Epithelial cell of esophagus (primary cell): ENCODE measurements around the gene NAA80.

ENCODE experiments used
- DNase-seq: peaks from one replicate; pipeline ENCODE4 v3.0.0; 2010; ENCODE audit warnings: low read depth
- H3K4me3 ChIP-seq: 2 replicates; pipeline ENCODE4 v1.5.1; 2011; ENCODE audit warnings: mild to moderate bottlenecking, low read length, control low read depth
- TF ChIP-seq, protein P1 (sequence below): IDR thresholded peaks from 2 replicates; pipeline ENCODE4 v1.5.1; 2011; ENCODE audit warnings: low read depth, mild to moderate bottlenecking, low read length, control low read depth, inconsistent platforms; ENCODE audit not compliant: insufficient read depth; ENCODE audit errors: missing control alignments

Gene NAA80

DNA sequence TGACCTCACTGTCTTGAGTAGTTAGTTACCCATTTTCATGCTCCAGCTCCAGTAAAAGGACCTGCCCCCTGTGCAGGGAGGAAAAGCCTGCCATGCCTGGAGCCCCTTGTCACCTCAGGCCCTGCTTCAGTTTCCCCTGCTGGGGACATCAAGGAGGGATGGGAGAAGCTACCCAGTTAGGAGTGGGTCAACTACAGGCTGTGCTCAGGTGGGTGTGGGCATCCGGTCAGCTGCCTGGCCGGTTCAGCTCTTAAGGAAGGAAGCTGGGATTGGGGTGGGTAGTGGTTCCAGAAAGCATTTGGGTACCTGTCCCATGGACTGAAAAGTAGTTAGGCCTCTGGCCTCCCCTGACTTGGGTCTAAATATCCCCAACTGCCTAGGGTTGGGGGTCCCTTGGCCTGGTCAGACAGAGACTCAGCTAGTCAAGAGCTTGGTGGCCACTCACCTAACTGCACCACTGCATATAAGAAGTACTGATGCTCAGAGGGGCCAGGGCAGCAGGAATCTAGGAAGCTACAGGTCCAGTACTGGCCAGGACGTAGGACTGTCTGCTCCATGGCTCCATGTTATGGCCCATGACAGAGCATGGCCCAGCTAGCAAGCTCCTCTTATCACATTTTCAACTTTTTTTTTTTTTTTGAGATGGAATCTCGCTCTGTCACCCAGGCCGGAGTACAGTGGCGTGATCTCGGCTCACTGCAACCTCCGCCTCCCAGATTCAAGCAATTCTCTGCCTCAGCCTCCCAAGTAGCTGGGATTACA is 19.8 kb downstream of the NAA80 start:
- no peak overlapping the region for H3K4me3 ChIP-seq
- DNase-seq, result no peak
- TF ChIP-seq, protein P1, sequence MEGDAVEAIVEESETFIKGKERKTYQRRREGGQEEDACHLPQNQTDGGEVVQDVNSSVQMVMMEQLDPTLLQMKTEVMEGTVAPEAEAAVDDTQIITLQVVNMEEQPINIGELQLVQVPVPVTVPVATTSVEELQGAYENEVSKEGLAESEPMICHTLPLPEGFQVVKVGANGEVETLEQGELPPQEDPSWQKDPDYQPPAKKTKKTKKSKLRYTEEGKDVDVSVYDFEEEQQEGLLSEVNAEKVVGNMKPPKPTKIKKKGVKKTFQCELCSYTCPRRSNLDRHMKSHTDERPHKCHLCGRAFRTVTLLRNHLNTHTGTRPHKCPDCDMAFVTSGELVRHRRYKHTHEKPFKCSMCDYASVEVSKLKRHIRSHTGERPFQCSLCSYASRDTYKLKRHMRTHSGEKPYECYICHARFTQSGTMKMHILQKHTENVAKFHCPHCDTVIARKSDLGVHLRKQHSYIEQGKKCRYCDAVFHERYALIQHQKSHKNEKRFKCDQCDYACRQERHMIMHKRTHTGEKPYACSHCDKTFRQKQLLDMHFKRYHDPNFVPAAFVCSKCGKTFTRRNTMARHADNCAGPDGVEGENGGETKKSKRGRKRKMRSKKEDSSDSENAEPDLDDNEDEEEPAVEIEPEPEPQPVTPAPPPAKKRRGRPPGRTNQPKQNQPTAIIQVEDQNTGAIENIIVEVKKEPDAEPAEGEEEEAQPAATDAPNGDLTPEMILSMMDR, result no peak

DNA sequence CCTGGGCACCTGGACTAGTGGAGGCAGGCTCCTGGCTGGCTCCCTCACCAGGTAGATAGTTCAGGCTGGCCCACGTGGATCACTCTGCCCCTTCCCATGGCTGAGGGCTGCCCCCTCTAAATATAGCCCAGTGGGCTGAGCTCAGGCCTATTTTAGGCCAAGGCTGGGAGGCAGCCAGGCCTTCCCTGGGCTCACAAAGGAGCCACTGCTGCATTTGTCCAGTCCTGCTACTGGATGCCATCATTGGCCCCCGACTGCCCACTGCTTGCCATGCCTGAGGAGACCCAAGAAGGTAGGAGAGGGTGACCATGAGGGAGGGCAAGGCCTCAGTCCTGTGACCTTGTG is 20.4 kb downstream of the NAA80 start, which contains the start of gene LSMEM2:
Gene LSMEM2 (plus strand): TSS at position 208 of the 345 bp plus-strand sequence. CDS start 27 bp downstream, at position 235.
- no peak for DNase-seq
- H3K4me3 ChIP-seq, result no peak within 1 kb of the TSS
- TF ChIP-seq, protein P1, result no peak

DNA sequence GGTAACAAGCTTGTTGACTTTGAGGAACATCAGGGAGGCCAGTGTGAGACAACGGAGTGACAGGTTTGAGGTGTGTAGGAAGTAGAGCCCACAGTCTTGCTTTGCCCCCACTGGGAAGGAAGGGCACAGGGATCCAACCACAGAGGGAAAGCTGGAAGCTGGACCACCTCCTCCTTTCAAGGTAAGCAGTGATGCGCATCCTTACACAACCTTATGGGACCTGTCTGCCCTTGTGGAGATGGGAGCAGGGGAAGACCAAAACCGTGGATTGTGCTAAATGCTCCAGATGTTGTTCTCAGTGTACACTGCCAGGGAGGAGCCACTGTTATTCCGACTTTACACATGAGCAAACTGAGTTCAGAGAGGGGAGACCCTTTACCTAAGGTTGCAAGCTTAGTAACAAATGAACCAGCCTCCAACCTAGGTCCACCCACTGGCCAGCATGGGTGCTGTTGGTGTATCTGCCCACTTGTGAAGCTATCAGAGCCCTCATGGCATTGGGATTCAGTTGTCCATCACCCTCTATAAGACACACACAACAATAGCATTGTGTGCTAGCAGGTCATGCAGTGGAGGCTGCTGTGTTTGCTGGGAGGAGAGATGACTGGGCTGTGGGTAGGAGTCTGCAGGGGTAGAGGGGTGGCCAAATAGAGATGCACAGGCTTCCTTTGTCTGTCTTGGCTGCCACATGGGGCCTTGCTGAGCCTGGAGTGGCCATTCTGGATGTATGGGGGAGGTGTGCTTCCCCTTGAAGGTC is 20.9 kb downstream of the NAA80 start:
- TF ChIP-seq, protein P1, result no peak
- no peak overlapping the region for H3K4me3 ChIP-seq

DNA sequence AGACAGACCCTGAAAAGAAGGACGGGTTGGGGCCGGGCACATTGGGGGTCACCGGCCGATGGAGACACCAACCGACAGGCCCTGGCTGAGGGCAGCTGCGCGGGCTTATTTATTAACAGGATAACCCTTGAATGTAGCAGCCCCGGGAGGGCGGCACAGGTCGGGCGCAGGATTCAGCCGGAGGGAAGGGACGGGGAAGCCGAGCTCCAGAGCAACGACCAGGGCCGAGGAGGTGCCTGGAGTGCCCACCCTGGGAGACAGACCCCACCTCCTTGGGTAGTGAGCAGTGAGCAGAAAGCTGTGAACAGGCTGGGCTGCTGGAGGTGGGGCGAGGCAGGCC is 22.5 kb downstream of the NAA80 start:
- TF ChIP-seq, protein P1, result no peak
- no peak overlapping the region for H3K4me3 ChIP-seq
- DNase-seq, result no peak

More for the DNA sequence above, 20.9 kb downstream of the NAA80 start:
- DNase-seq, result no peak

DNA sequence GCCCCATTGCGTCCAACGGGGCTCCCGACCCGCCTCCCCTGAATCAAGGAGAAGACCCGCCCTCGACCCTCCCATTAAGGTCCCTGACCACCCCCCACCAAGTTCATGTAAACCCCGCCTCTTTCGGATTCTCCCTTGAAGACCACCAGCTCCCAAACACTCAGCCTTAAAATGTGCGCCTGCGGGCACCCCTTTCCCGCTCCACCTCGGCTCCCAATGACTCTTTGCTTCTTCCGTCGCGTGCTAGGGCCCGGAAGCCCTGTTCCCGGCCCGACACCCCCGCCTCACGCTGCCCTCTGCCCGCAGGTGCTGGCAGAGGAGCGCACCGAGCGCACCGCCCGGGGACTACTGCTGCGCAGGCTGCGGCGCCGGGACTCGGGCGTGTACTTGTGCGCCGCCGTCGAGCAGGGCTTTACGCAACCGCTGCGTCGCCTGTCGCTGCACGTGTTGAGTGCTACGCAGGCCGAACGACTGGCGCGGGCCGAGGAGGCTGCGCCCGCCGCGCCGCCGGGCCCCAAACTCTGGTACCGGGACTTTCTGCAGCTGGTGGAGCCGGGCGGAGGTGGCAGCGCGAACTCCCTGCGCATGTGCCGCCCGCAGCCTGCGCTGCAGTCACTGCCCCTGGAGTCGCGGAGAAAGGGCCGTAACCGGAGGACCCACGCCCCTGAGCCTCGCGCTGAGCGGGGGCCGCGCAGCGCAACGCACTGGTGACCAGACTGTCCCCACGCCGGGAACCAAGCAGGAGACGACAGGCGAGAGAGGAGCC is 23.0 kb downstream of the NAA80 start:
- TF ChIP-seq, protein P1, result no peak
- no peak overlapping the region for H3K4me3 ChIP-seq
- DNase-seq, result no peak

DNA sequence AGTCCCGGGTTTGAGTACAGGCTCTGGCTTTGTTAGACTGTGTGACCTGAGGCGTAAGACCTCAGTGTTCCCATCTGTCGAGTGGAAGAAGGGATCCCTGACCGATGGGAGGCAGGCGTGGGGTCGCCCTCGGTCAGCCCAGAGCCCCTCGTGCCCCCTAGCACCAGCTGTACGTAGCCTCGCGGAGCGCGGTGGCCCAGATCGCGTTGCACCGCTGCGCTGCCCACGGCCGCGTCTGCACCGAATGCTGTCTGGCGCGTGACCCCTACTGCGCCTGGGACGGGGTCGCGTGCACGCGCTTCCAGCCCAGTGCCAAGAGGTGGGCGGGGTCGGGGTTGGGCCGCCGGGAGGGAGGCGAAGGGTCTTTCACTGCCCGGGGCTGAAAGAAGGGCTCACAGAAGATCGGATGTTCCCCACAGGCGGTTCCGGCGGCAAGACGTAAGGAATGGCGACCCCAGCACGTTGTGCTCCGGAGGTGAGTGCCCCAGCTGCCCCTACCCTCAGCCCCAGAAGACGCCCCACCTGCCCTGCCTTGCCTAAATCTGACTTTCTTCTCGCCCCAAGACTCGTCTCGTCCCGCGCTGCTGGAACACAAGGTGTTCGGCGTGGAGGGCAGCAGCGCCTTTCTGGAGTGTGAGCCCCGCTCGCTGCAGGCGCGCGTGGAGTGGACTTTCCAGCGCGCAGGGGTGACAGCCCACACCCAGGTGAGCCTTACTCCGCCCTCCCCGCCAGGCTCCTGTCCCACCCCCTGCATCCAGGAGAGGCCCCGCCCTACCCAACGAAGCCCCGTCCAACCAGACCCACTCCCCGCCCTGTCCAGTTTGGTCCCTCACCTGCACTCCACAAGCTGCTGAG is 23.8 kb downstream of the NAA80 start:
- DNase-seq, result no peak
- TF ChIP-seq, protein P1, result no peak
- no peak overlapping the region for H3K4me3 ChIP-seq
